ENCODE data around the gene BAHD1. TPM values are rescaled to one million over a fixed set of nuclear protein-coding genes. Genes with fewer than 3 reads are reported as not detected.

Gene BAHD1
- total and polyA plus RNA-seq, 8 donors = 11.4 to 27.2 (median 15.4) TPM

- H3K27ac ChIP-seq = no peak overlapping the region
- no peak for DNase-seq
- TF ChIP-seq CTCF (IDR thresholded peaks at IDR 0.05) = no peak
- no peaks in the 10 kb centered on the region for H3K27me3 ChIP-seq
- H3K4me3 ChIP-seq = no peak overlapping the region
- H3K9me3 ChIP-seq = no peaks in the 10 kb centered on the region
- ATAC-seq = no peak
- H3K4me1 ChIP-seq = peaks cover 6 to 26% of the 10 kb centered on the region in 2 donors
- peaks cover 4 to 63% of the 10 kb centered on the region in 2 donors for H3K36me3 ChIP-seq
- intact Hi-C loops (cut with DNase I) = no loop called here
Measured at GRCh38 chr15:40410476-40410875, 30.3 kb upstream of the BAHD1 start.

- Histone ChIP-seq H3K9me3 (no peaks in the 10 kb centered on the region), H3K4me3 (no peak overlapping the region), H3K27ac (no peak overlapping the region), H3K4me1 (peaks cover 0 to 8% of the 10 kb centered on the region in 2 donors), H3K27me3 (no peaks in the 10 kb centered on the region), H3K36me3 (peaks cover 4 to 78% of the 10 kb centered on the region in 2 donors)
- ATAC-seq = no peak
- no peak for TF ChIP-seq CTCF (IDR thresholded peaks at IDR 0.05)
- DNase-seq = no peak
- intact Hi-C loops (cut with DNase I) = no loop called here
Measured at GRCh38 chr15:40412095-40412759, 28.5 kb upstream of the BAHD1 start.

GRCh38 chr15:40413036-40413435 is 27.7 kb upstream of the BAHD1 start:
- Histone ChIP-seq H3K4me1 (no peaks in the 10 kb centered on the region), H3K27me3 (no peaks in the 10 kb centered on the region), H3K36me3 (peaks cover 4 to 85% of the 10 kb centered on the region in 2 donors), H3K4me3 (no peak overlapping the region), H3K27ac (no peak overlapping the region), H3K9me3 (no peaks in the 10 kb centered on the region)
- DNase-seq = no peak
- no peak for ATAC-seq
- TF ChIP-seq CTCF (IDR thresholded peaks at IDR 0.05) = no peak
- intact Hi-C loops (cut with DNase I) = no loop called here

GRCh38 chr15:40414816-40415215 is 25.9 kb upstream of the BAHD1 start:
- H3K4me3 ChIP-seq = no peak overlapping the region
- intact Hi-C loops (cut with DNase I) = no loop called here
- ATAC-seq (no peak), DNase-seq (no peak)
- TF ChIP-seq CTCF (IDR thresholded peaks at IDR 0.05) = no peak
- peaks cover 4 to 85% of the 10 kb centered on the region in 2 donors for H3K36me3 ChIP-seq
- no peaks in the 10 kb centered on the region for H3K9me3 ChIP-seq
- H3K27me3 ChIP-seq = no peaks in the 10 kb centered on the region
- no peak overlapping the region for H3K27ac ChIP-seq
- no peaks in the 10 kb centered on the region for H3K4me1 ChIP-seq

GRCh38 chr15:40415226-40415625 is 25.5 kb upstream of the BAHD1 start:
- Histone ChIP-seq H3K4me1 (peaks cover 0 to 2% of the 10 kb centered on the region in 2 donors), H3K9me3 (no peaks in the 10 kb centered on the region), H3K27me3 (no peaks in the 10 kb centered on the region), H3K36me3 (peaks cover 4 to 81% of the 10 kb centered on the region in 2 donors), H3K27ac (no peak overlapping the region), H3K4me3 (no peak overlapping the region)
- intact Hi-C loops (cut with DNase I) = no loop called here
- ATAC-seq (no peak), DNase-seq (no peak)
- no peak for TF ChIP-seq CTCF (IDR thresholded peaks at IDR 0.05)

All from left lung (tissue), 10 donors.